Gastrocnemius medialis (tissue), 4 donors: ENCODE results near the gene RHOF. TPM values are rescaled to one million over a fixed set of nuclear protein-coding genes. Genes with fewer than 3 reads are reported as not detected.

Experiments
- ATAC-seq, 2 donors: fragments of 150-250 bp; one replicate each; pipeline ENCODE4 v1.9.1; 2016
- DNase-seq, 2 donors: peaks; one replicate each; pipeline ENCODE4 v3.0.0-alpha.2; 2019
- H3K27ac ChIP-seq, 4 donors: fragments of 200-600 bp; sonication (generic); 1 replicate in 1 of 4; 2 replicates in 3 of 4; pipeline ENCODE4 v1.5.1; 2016 to 2018; ENCODE audit warnings: mild to moderate bottlenecking in 2 of 4, moderate library complexity in 1 of 4
- H3K27me3 ChIP-seq, 3 donors: fragments of 200-600 bp; sonication (generic) in 2 of 3; 1 replicate in 1 of 3; 2 replicates in 2 of 3; pipeline versions ENCODE4 v1.5.1 to v1.6.0; 2016 to 2019; ENCODE audit warnings: mild to moderate bottlenecking in 1 of 3, moderate library complexity in 1 of 3
- H3K36me3 ChIP-seq, 2 donors: fragments of 200-600 bp; sonication (generic) in 1 of 2; one replicate each; pipeline ENCODE4 v1.5.1; 2017 to 2018
- H3K4me1 ChIP-seq, 2 donors: fragments of 200-600 bp; sonication (generic) in 1 of 2; one replicate each; pipeline ENCODE4 v1.5.1; 2016 to 2017; ENCODE audit warnings: mild to moderate bottlenecking in 2 of 2
- H3K4me3 ChIP-seq, 4 donors: fragments of 200-600 bp; sonication (generic) in 3 of 4; 1 replicate in 1 of 4; 2 replicates in 3 of 4; pipeline ENCODE4 v1.5.1; 2016 to 2019; ENCODE audit warnings: mild to moderate bottlenecking in 2 of 4
- H3K9me3 ChIP-seq, 3 donors: fragments of 200-600 bp; sonication (generic) in 2 of 3; 1 replicate in 1 of 3; 2 replicates in 2 of 3; pipeline ENCODE4 v1.5.1; 2016 to 2019
- CTCF ChIP-seq, 5 experiments: fragments of 450-650 bp in 3 of 5; fragments of 200-600 bp in 2 of 5; sonication (generic) in 2 of 5; IDR thresholded peaks in 4 of 5; conservative IDR thresholded peaks in 1 of 5; 1 replicate in 4 of 5; 2 replicates in 1 of 5; pipeline ENCODE4 v1.5.1; 2016 to 2019; ENCODE audit warnings: antibody characterized with exemption in 5 of 5, mild to moderate bottlenecking in 3 of 5, moderate library complexity in 3 of 5
- POLR2A ChIP-seq, 2 donors: fragments of 450-650 bp; IDR thresholded peaks; one replicate each; pipeline ENCODE4 v1.6.1; 2017; ENCODE audit warnings: antibody characterized with exemption in 2 of 2, mild to moderate bottlenecking in 2 of 2, moderate library complexity in 2 of 2
- in situ Hi-C, 4 donors: fragments of 200-750 bp; cut with MboI; loops; one replicate each; pipeline versions ENCODE4 v1.15.0 to v1.8.0; 2017; ENCODE audit warnings: low sequenced_read_pairs in 4 of 4
- intact Hi-C: fragments of 100-400 bp; cut with DNase I; formaldehyde crosslinking; loops from one replicate; pipeline ENCODE4 v1.15.1; 2023; ENCODE audit warnings: low total_unique reads
- total RNA-seq, 4 donors: library from RNA; depleted of rRNA; stranded (reverse); fragments of >200 nt; gene quantifications; one replicate each; pipeline versions ENCODE4 v1.1.0 to v1.2.3, GENCODE V29; 2016

Gene RHOF
- total RNA-seq, 4 donors from 2014 or later: 2.9 to 6.8 (median 4.1) TPM

- DNase-seq (peak in 1 of 2 donors; percentile 69), ATAC-seq (no peak)
- no peaks in the 10 kb centered on the region for H3K9me3 ChIP-seq
- intact Hi-C loops (no loop called here), in situ Hi-C loops (no loop called here)
- TF ChIP-seq CTCF (IDR thresholded peaks at IDR 0.05 in 4 of 5, conservative IDR thresholded peaks at IDR 0.05 in 1 of 5): no peak
- no peak for TF ChIP-seq POLR2A (IDR thresholded peaks at IDR 0.05)
- peak overlapping the region; percentile 66 to 86 (median 75) for H3K4me3 ChIP-seq
- H3K27me3 ChIP-seq: no peaks in the 10 kb centered on the region
- peak overlapping the region; percentile 97 to 100 (median 99) for H3K27ac ChIP-seq
- H3K36me3 ChIP-seq: no peaks in the 10 kb centered on the region
- peaks cover 43 to 46% of the 10 kb centered on the region in 2 donors for H3K4me1 ChIP-seq
Observed at GRCh38 chr12:121800694-121801594, 7.5 kb upstream of the RHOF start.

GRCh38 chr12:121799842-121800693 is 6.6 kb upstream of the RHOF start:
- in situ Hi-C loops: loop anchor here in 3 of 4 donors (10.0 kb wide), 2 partner anchors 85 to 105 kb away; partner anchors contain the start of gene PSMD9 (in 3 of the 3)
- ATAC-seq: peak; percentile 24 to 30

GRCh38 chr12:121799156-121799841 is 5.8 kb upstream of the RHOF start:
- Histone ChIP-seq H3K27ac (peak overlapping the region; percentile 97 to 100 (median 99)), H3K27me3 (no peaks in the 10 kb centered on the region), H3K4me3 (peak overlapping the region; percentile 72 to 86 (median 78)), H3K4me1 (peaks cover 46 to 53% of the 10 kb centered on the region in 2 donors), H3K36me3 (no peaks in the 10 kb centered on the region), H3K9me3 (no peaks in the 10 kb centered on the region)
- intact Hi-C loops: loop anchor here (5.0 kb wide), 2 partner anchors 172 to 223 kb away; partner anchors contain the start of genes BCL7A and ORAI1
- in situ Hi-C loops: loop anchor here in 3 of 4 donors (10.0 kb wide), 2 partner anchors 86 to 104 kb away; partner anchors contain the start of gene PSMD9 (in 3 of the 3)
- peak in 1 of 5 experiments; percentile 27 for TF ChIP-seq CTCF (IDR thresholded peaks at IDR 0.05 in 4 of 5, conservative IDR thresholded peaks at IDR 0.05 in 1 of 5)
- TF ChIP-seq POLR2A (IDR thresholded peaks at IDR 0.05): peak; percentile 87 to 91
- ATAC-seq (peak; percentile 35), DNase-seq (peak; percentile 92 to 98)

More at GRCh38 chr12:121799842-121800693, 6.6 kb upstream of the RHOF start:
- TF ChIP-seq CTCF (IDR thresholded peaks at IDR 0.05 in 4 of 5, conservative IDR thresholded peaks at IDR 0.05 in 1 of 5): no peak
- TF ChIP-seq POLR2A (IDR thresholded peaks at IDR 0.05): peak; percentile 89 to 93
- Histone ChIP-seq H3K4me3 (peak overlapping the region; percentile 72 to 86 (median 78)), H3K36me3 (no peaks in the 10 kb centered on the region), H3K27ac (peak overlapping the region; percentile 97 to 100 (median 99)), H3K9me3 (no peaks in the 10 kb centered on the region), H3K4me1 (peaks cover 43 to 49% of the 10 kb centered on the region in 2 donors), H3K27me3 (no peaks in the 10 kb centered on the region)
- peak; percentile 90 to 94 for DNase-seq
- intact Hi-C loops: loop anchor here (5.0 kb wide), 2 partner anchors 173 to 222 kb away; partner anchors contain the start of genes BCL7A and ORAI1

GRCh38 chr12:121798787-121799155 is 5.3 kb upstream of the RHOF start:
- TF ChIP-seq POLR2A (IDR thresholded peaks at IDR 0.05) (no peak), CTCF (IDR thresholded peaks at IDR 0.05 in 4 of 5, conservative IDR thresholded peaks at IDR 0.05 in 1 of 5) (no peak)

More at GRCh38 chr12:121798787-121799155, 5.3 kb upstream of the RHOF start:
- Histone ChIP-seq H3K27me3 (no peaks in the 10 kb centered on the region), H3K36me3 (no peaks in the 10 kb centered on the region), H3K4me1 (peaks cover 50 to 57% of the 10 kb centered on the region in 2 donors), H3K27ac (peak overlapping the region; percentile 97 to 100 (median 99)), H3K9me3 (no peaks in the 10 kb centered on the region), H3K4me3 (peak overlapping the region; percentile 72 to 86 (median 78))
- in situ Hi-C loops: loop anchor here in 3 of 4 donors (10.0 kb wide), 2 partner anchors 86 to 104 kb away; partner anchors contain the start of gene PSMD9 (in 3 of the 3)
- intact Hi-C loops: loop anchor here (5.0 kb wide), 2 partner anchors 171 to 224 kb away; partner anchors contain the start of genes BCL7A and ORAI1
- DNase-seq: no peak
- ATAC-seq: no peak
